Activated T-cell treated with anti-CD3 and anti-CD28 coated beads, Interleukin-2, amount 50 U/mL, for 48 hours (primary cell): ENCODE measurements around the gene MDH1.

ENCODE experiments used
- DNase-seq, 2 experiments: peaks; one replicate each; pipeline ENCODE4 v3.0.0-alpha.2; 2020

The MDH1 gene

GRCh38 chr2:63642946-63643345, 54.2 kb downstream of the MDH1 start:
- DNase-seq = no peak

- no peak for DNase-seq
Observed at GRCh38 chr2:63643486-63643885, 54.7 kb downstream of the MDH1 start.

GRCh38 chr2:63648632-63649031, 59.9 kb downstream of the MDH1 start:
- DNase-seq = no peak

GRCh38 chr2:63649829-63650228, 61.1 kb downstream of the MDH1 start:
- no peak for DNase-seq

- no peak for DNase-seq
Observed at GRCh38 chr2:63650756-63651155, 62.0 kb downstream of the MDH1 start.

- DNase-seq = no peak
Observed at GRCh38 chr2:63651356-63651755, 62.6 kb downstream of the MDH1 start.

- DNase-seq = no peak
Observed at GRCh38 chr2:63651861-63652651, 63.3 kb downstream of the MDH1 start.

- no peak for DNase-seq
Observed at GRCh38 chr2:63652652-63652985, 63.9 kb downstream of the MDH1 start.

GRCh38 chr2:63654959-63655358, 66.2 kb downstream of the MDH1 start:
- DNase-seq = peak; percentile 36 to 43
